SK-N-SH (cell line): ENCODE results near the gene NPY4R. TPM values are rescaled to one million over a fixed set of nuclear protein-coding genes. Genes with fewer than 3 reads are reported as not detected.

Source experiments
- CTCF ChIA-PET: fragments of 300-600, 350-600 bp; formaldehyde crosslinking; extraction: SDS; loops from one replicate; lab custom pipeline; 2021; lab: Yijun Ruan, JAX
- POLR2A ChIA-PET: fragments of 350-600 bp; sonication (Branson Sonifier 250); formaldehyde crosslinking; extraction: SDS; loops from one replicate; lab custom pipeline; 2020; ENCODE audit warnings: antibody characterized with exemption, inconsistent platforms; lab: Yijun Ruan, JAX
- DNase-seq: peaks from one replicate; pipeline ENCODE4 v3.0.0; 2012
- H2AFZ ChIP-seq: fragments of 200-600 bp; sonication (generic); 2 replicates; pipeline ENCODE4 v1.8.1; 2016; ENCODE audit warnings: antibody characterized with exemption, mild to moderate bottlenecking, low read depth
- H3F3A ChIP-seq: fragments of 200-600 bp; sonication (generic); replicated peaks from 2 replicates; pipeline ENCODE3; 2016; ENCODE audit warnings: antibody characterized with exemption, mild to moderate bottlenecking; ENCODE audit not compliant: insufficient read depth
- H3K27ac ChIP-seq, 2 experiments: fragments of 200-500 bp in 1 of 2; fragments of 200-600 bp in 1 of 2; sonication (Bioruptor generic) in 1 of 2; sonication (generic), shearing (Covaris generic) in 1 of 2; 2 replicates each; pipeline versions ENCODE4 v1.5.1 to v1.6.1; 2014 to 2016; ENCODE audit warnings: low read depth in 2 of 2, inconsistent platforms in 1 of 2, low read length in 1 of 2, mild to moderate bottlenecking in 1 of 2, mixed read lengths in 1 of 2
- H3K27me3 ChIP-seq: fragments of 200-600 bp; sonication (generic), shearing (Covaris generic); 2 replicates; pipeline ENCODE4 v1.6.1; 2016; ENCODE audit warnings: mixed run types; ENCODE audit not compliant: insufficient read depth
- H3K36me3 ChIP-seq, 2 experiments: fragments of 200-500 bp in 1 of 2; fragments of 200-600 bp in 1 of 2; sonication (Bioruptor generic) in 1 of 2; sonication (generic) in 1 of 2; replicated peaks in 1 of 2; 2 replicates each; pipeline versions ENCODE3 to v1.5.1; 2014 to 2016; ENCODE audit warnings: low read length in 1 of 2, mild to moderate bottlenecking in 1 of 2; ENCODE audit not compliant: insufficient read depth in 2 of 2, control insufficient read depth in 1 of 2
- H3K4me1 ChIP-seq, 2 experiments: fragments of 200-500 bp in 1 of 2; fragments of 200-600 bp in 1 of 2; sonication (Bioruptor generic) in 1 of 2; sonication (generic), shearing (Covaris generic) in 1 of 2; 2 replicates each; pipeline versions ENCODE4 v1.5.1 to v1.6.1; 2014 to 2016; ENCODE audit warnings: low read depth in 1 of 2, low read length in 1 of 2, mixed run types in 1 of 2; ENCODE audit not compliant: insufficient read depth in 2 of 2, control insufficient read depth in 1 of 2
- H3K4me2 ChIP-seq: fragments of 200-600 bp; sonication (generic), shearing (Covaris generic); 2 replicates; pipeline ENCODE4 v1.6.1; 2017; ENCODE audit warnings: mixed run types
- H3K4me3 ChIP-seq, 2 experiments: fragments of 200-500 bp in 1 of 2; fragments of 200-600 bp in 1 of 2; sonication (Bioruptor generic) in 1 of 2; sonication (generic), shearing (Covaris generic) in 1 of 2; 2 replicates each; pipeline versions ENCODE4 v1.5.1 to v1.8.1; 2014 to 2016; ENCODE audit warnings: low read depth in 2 of 2, inconsistent platforms in 1 of 2, low read length in 1 of 2, mild to moderate bottlenecking in 1 of 2, mixed read lengths in 1 of 2, moderate library complexity in 1 of 2
- H3K79me2 ChIP-seq: fragments of 200-600 bp; sonication (generic); 2 replicates; pipeline ENCODE4 v1.8.1; 2017; ENCODE audit warnings: mild to moderate bottlenecking; ENCODE audit not compliant: insufficient read depth
- H3K9ac ChIP-seq: fragments of 200-600 bp; sonication (generic); 2 replicates; pipeline ENCODE4 v1.6.1; 2017; ENCODE audit warnings: mixed run types
- H3K9me2 ChIP-seq: fragments of 200-600 bp; sonication (generic); 2 replicates; pipeline ENCODE4 v1.6.1; 2017; ENCODE audit warnings: mixed run types
- H3K9me3 ChIP-seq: fragments of 200-600 bp; sonication (generic); 2 replicates; pipeline ENCODE4 v1.6.1; 2017; ENCODE audit warnings: mixed run types, mild to moderate bottlenecking, moderate library complexity
- H4K20me1 ChIP-seq: fragments of 200-600 bp; sonication (generic); 2 replicates; pipeline ENCODE4 v1.6.1; 2017; ENCODE audit warnings: mild to moderate bottlenecking, mixed run types; ENCODE audit not compliant: insufficient read depth
- CHD2 ChIP-seq: fragments of 150-350 bp; IDR thresholded peaks from 2 replicates; pipeline ENCODE4 v1.6.1; 2018; ENCODE audit warnings: low read length; ENCODE audit not compliant: partially characterized antibody
- CTCF ChIP-seq: fragments of 200-600 bp; sonication (generic); IDR thresholded peaks from 2 replicates; pipeline ENCODE4 v1.6.1; 2017; ENCODE audit warnings: antibody characterized with exemption, mild to moderate bottlenecking, moderate library complexity
- ELF1 ChIP-seq: IDR thresholded peaks from 2 replicates; pipeline ENCODE4 v1.4.0; 2012
- EP300 ChIP-seq, 2 experiments: IDR thresholded peaks; 2 replicates each; pipeline versions ENCODE4 v1.4.0 to v1.6.1; 2012; ENCODE audit warnings: borderline replicate concordance in 1 of 2, low read depth in 1 of 2, low read length in 1 of 2
- EZH2phosphoT487 ChIP-seq: fragments of 200-600 bp; sonication (generic); IDR thresholded peaks from 2 replicates; pipeline ENCODE4 v1.6.1; 2017; ENCODE audit warnings: low read depth, mixed run types, mild to moderate bottlenecking, antibody characterized with exemption, moderate library complexity, borderline replicate concordance
- FOSL2 ChIP-seq: IDR thresholded peaks from 2 replicates; pipeline ENCODE4 v1.4.0; 2012; ENCODE audit warnings: low read depth, mild to moderate bottlenecking, moderate library complexity, borderline replicate concordance
- FOXJ3 ChIP-seq: sonication (generic); formaldehyde crosslinking; IDR thresholded peaks from 2 replicates; pipeline ENCODE4 v1.5.1; 2020; ENCODE audit warnings: mild to moderate bottlenecking, missing genetic modification reagents
- FOXM1 ChIP-seq: IDR thresholded peaks from 2 replicates; pipeline ENCODE4 v1.4.0; 2012; ENCODE audit warnings: low read depth, mild to moderate bottlenecking
- JUND ChIP-seq: IDR thresholded peaks from 2 replicates; pipeline ENCODE4 v1.4.0; 2012
- MXI1 ChIP-seq: IDR thresholded peaks from 2 replicates; pipeline ENCODE4 v1.6.1; 2012; ENCODE audit warnings: mild to moderate bottlenecking, low read depth, low read length, improper control_type of control experiment
- NFIC ChIP-seq: IDR thresholded peaks from 2 replicates; pipeline ENCODE4 v1.4.0; 2012; ENCODE audit warnings: borderline replicate concordance
- RCOR1 ChIP-seq: fragments of 150-350 bp; IDR thresholded peaks from 2 replicates; pipeline ENCODE4 v1.6.1; 2017; ENCODE audit warnings: antibody characterized with exemption, low read length
- RXRA ChIP-seq: IDR thresholded peaks from 2 replicates; pipeline ENCODE4 v1.4.0; 2012; ENCODE audit warnings: low read depth, mild to moderate bottlenecking, borderline replicate concordance
- TAF1 ChIP-seq: IDR thresholded peaks from 2 replicates; pipeline ENCODE4 v1.6.1; 2012; ENCODE audit warnings: low read depth, mild to moderate bottlenecking, low read length, moderate library complexity, borderline replicate concordance
- TCF12 ChIP-seq: IDR thresholded peaks from 2 replicates; pipeline ENCODE4 v1.4.0; 2012
- WGBS: methylation state at CpG from one replicate; pipeline ENCODE4 v1.1.6; 2017; ENCODE audit warnings: low lambda C conversion rate; 5-methylcytosine and 5-hydroxymethylcytosine counted together
- polyA plus RNA-seq, 3 experiments: library from polyadenylated mRNA; depleted of rRNA; stranded (reverse); fragments of >200 nt; gene quantifications; 2 replicates each; pipeline ENCODE4 v1.2.3, GENCODE V29; 2012
- TF ChIP-seq, protein P1 (sequence below): fragments of 150-350 bp; IDR thresholded peaks from 2 replicates; pipeline ENCODE4 v1.6.1; 2017; ENCODE audit warnings: antibody characterized with exemption, low read length, low read depth, borderline replicate concordance
- TF ChIP-seq, protein P2 (sequence below): IDR thresholded peaks from 2 replicates; pipeline ENCODE4 v1.4.0; 2012; ENCODE audit warnings: low read depth, borderline replicate concordance
- TF ChIP-seq, protein P3 (sequence below): IDR thresholded peaks from 2 replicates; pipeline ENCODE4 v1.6.1; 2012; ENCODE audit warnings: mild to moderate bottlenecking, low read depth, low read length, moderate library complexity
- TF ChIP-seq, protein P4 (sequence below): IDR thresholded peaks from 2 replicates; pipeline ENCODE4 v1.4.0; 2012; ENCODE audit warnings: low read depth

Gene NPY4R
- polyA plus RNA-seq, 1 of the 3 experiments (the other 2 are of a cell fraction) = 0.03 TPM

DNA sequence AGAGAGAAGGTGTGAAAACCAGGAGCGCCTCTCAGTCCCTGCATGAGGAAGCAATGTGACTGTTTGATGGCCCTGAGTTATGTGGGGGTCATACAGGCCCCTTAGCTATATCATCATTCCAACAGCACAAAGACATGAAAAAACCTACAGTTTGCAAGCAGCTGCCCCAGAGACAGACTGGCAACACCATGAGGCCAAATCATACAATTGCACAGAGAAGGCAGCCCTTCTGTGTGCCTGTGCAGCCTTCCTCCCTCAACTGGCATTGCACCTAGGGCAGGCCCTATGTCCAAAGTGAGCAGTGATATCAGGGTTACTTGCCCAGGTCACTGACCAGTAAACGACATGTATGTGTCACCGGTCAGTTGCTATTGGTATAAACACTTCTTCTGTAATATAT is 49.1 kb upstream of the NPY4R start:
- H3K27ac ChIP-seq = no peak overlapping the region
- no peak overlapping the region for H3K4me2 ChIP-seq
- H3F3A ChIP-seq = peaks cover 3% of the 10 kb centered on the region
- CTCF ChIA-PET = interaction anchor here (2.2 kb wide), 1 partner anchor 26 kb away, joined by 5 read pairs; no protein-coding TSS in a partner anchor
- no peak overlapping the region for H2AFZ ChIP-seq
- H3K9me3 ChIP-seq = no peaks in the 10 kb centered on the region
- WGBS = 70% methylated on average over 3 of the region's 3 CpGs
- no peaks in the 10 kb centered on the region for H3K9me2 ChIP-seq
- DNase-seq = no peak
- POLR2A ChIA-PET = no interaction called here
- no peaks in the 10 kb centered on the region for H3K36me3 ChIP-seq
- H4K20me1 ChIP-seq = no peaks in the 10 kb centered on the region
- H3K27me3 ChIP-seq = no peaks in the 10 kb centered on the region
- TF ChIP-seq FOXM1 (no peak), FOXJ3 (no peak), RXRA (no peak), CHD2 (no peak), FOSL2 (no peak), TAF1 (no peak), EP300 (IDR thresholded peaks at IDR 0.05; ENCODE audit: borderline replicate concordance in 1 of 2, low read depth in 1 of 2, low read length in 1 of 2) (no peak)
- TF ChIP-seq, protein P1, sequence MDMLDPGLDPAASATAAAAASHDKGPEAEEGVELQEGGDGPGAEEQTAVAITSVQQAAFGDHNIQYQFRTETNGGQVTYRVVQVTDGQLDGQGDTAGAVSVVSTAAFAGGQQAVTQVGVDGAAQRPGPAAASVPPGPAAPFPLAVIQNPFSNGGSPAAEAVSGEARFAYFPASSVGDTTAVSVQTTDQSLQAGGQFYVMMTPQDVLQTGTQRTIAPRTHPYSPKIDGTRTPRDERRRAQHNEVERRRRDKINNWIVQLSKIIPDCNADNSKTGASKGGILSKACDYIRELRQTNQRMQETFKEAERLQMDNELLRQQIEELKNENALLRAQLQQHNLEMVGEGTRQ = no peak
- TF ChIP-seq, protein P2, sequence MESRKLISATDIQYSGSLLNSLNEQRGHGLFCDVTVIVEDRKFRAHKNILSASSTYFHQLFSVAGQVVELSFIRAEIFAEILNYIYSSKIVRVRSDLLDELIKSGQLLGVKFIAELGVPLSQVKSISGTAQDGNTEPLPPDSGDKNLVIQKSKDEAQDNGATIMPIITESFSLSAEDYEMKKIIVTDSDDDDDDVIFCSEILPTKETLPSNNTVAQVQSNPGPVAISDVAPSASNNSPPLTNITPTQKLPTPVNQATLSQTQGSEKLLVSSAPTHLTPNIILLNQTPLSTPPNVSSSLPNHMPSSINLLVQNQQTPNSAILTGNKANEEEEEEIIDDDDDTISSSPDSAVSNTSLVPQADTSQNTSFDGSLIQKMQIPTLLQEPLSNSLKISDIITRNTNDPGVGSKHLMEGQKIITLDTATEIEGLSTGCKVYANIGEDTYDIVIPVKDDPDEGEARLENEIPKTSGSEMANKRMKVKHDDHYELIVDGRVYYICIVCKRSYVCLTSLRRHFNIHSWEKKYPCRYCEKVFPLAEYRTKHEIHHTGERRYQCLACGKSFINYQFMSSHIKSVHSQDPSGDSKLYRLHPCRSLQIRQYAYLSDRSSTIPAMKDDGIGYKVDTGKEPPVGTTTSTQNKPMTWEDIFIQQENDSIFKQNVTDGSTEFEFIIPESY = no peak
- H3K4me3 ChIP-seq = no peak overlapping the region
- H3K4me1 ChIP-seq = peaks cover 0 to 3% of the 10 kb centered on the region in 2 experiments; a peak in 1 of 4 replicates
- H3K9ac ChIP-seq = no peak overlapping the region
- H3K79me2 ChIP-seq = no peaks in the 10 kb centered on the region

DNA sequence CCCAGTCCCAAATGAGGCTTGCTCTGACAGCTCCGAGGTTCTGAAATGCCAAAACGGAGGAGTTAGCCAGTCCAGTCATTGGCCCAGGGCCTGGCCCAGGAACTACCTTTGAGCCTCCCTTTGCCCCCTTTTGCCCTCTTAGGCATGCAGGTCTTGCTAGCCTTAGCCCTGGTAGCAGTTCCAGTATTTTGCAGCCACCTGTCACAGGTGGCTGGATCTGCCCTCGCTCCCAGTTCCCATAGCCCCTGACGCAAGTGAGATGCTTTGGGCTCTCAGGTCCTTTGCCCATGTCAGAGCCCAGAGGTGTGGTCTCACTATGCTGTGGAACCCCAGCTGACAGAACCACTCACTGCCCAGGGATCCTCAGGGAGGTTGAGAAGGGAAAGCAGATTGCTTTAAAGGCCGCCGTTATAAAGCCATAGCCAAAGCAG is 48.7 kb upstream of the NPY4R start:
- Histone ChIP-seq H3K4me1 (peaks cover 0 to 3% of the 10 kb centered on the region in 2 experiments; a peak in 1 of 4 replicates), H2AFZ (no peak overlapping the region), H3K27ac (no peak overlapping the region), H3K4me2 (no peak overlapping the region), H3K9ac (no peak overlapping the region), H3K79me2 (no peaks in the 10 kb centered on the region), H3K27me3 (no peaks in the 10 kb centered on the region), H3K4me3 (no peak overlapping the region), H3F3A (peaks cover 3% of the 10 kb centered on the region), H4K20me1 (no peaks in the 10 kb centered on the region), H3K9me3 (no peaks in the 10 kb centered on the region), H3K36me3 (no peaks in the 10 kb centered on the region), H3K9me2 (no peaks in the 10 kb centered on the region)
- WGBS = 77% methylated on average over 6 of the region's 6 CpGs
- CTCF ChIA-PET = no interaction called here
- DNase-seq = no peak
- POLR2A ChIA-PET = no interaction called here
- TF ChIP-seq CHD2 (no peak), RCOR1 (no peak), EZH2phosphoT487 (no peak), ELF1 (no peak), JUND (no peak), MXI1 (no peak), NFIC (no peak), RXRA (no peak), CTCF (no peak), TCF12 (no peak)
- TF ChIP-seq, protein P3, sequence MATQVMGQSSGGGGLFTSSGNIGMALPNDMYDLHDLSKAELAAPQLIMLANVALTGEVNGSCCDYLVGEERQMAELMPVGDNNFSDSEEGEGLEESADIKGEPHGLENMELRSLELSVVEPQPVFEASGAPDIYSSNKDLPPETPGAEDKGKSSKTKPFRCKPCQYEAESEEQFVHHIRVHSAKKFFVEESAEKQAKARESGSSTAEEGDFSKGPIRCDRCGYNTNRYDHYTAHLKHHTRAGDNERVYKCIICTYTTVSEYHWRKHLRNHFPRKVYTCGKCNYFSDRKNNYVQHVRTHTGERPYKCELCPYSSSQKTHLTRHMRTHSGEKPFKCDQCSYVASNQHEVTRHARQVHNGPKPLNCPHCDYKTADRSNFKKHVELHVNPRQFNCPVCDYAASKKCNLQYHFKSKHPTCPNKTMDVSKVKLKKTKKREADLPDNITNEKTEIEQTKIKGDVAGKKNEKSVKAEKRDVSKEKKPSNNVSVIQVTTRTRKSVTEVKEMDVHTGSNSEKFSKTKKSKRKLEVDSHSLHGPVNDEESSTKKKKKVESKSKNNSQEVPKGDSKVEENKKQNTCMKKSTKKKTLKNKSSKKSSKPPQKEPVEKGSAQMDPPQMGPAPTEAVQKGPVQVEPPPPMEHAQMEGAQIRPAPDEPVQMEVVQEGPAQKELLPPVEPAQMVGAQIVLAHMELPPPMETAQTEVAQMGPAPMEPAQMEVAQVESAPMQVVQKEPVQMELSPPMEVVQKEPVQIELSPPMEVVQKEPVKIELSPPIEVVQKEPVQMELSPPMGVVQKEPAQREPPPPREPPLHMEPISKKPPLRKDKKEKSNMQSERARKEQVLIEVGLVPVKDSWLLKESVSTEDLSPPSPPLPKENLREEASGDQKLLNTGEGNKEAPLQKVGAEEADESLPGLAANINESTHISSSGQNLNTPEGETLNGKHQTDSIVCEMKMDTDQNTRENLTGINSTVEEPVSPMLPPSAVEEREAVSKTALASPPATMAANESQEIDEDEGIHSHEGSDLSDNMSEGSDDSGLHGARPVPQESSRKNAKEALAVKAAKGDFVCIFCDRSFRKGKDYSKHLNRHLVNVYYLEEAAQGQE = no peak
- TF ChIP-seq, protein P1 = no peak
- TF ChIP-seq, protein P4, sequence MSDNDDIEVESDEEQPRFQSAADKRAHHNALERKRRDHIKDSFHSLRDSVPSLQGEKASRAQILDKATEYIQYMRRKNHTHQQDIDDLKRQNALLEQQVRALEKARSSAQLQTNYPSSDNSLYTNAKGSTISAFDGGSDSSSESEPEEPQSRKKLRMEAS = no peak
